HEK293 (cell line): ENCODE data around the gene SRRM1.

Experiments used
- CTCF ChIA-PET: fragments of 350-600 bp; formaldehyde crosslinking; extraction: SDS; loops from one replicate; lab custom pipeline; 2021; ENCODE audit warnings: antibody characterized with exemption; lab: Yijun Ruan, JAX
- POLR2A ChIA-PET: fragments of 300-600 bp; formaldehyde crosslinking; extraction: SDS; loops from one replicate; lab custom pipeline; 2020; ENCODE audit warnings: antibody characterized with exemption, inconsistent platforms; lab: Yijun Ruan, JAX
- H3K27ac ChIP-seq: fragments of 200-500 bp; sonication (Bioruptor generic); 2 replicates; pipeline ENCODE4 v1.5.1; 2014; ENCODE audit warnings: low read depth, low read length, control low read depth, inconsistent platforms; ENCODE audit errors: extremely low read depth
- H3K36me3 ChIP-seq, 2 experiments: fragments of 200-500 bp in 1 of 2; sonication (Bioruptor generic) in 1 of 2; 1 replicate in 1 of 2; 2 replicates in 1 of 2; pipeline ENCODE4 v1.5.1; 2014 to 2017; ENCODE audit warnings: inconsistent platforms in 2 of 2, low read length in 2 of 2; ENCODE audit not compliant: control insufficient read depth in 2 of 2, insufficient read depth in 1 of 2
- H3K4me1 ChIP-seq: fragments of 200-500 bp; sonication (Bioruptor generic); 2 replicates; pipeline ENCODE4 v1.5.1; 2014; ENCODE audit warnings: mild to moderate bottlenecking, low read length, inconsistent platforms; ENCODE audit not compliant: control insufficient read depth, insufficient read depth
- H3K4me3 ChIP-seq: 2 replicates; pipeline ENCODE4 v1.5.1; 2011; ENCODE audit warnings: low read depth, mild to moderate bottlenecking, control low read depth, low read length, moderate library complexity
- H3K9me3 ChIP-seq: fragments of 200-500 bp; sonication (Bioruptor generic); 2 replicates; pipeline ENCODE4 v1.5.1; 2014; ENCODE audit warnings: low read depth, low read length, inconsistent platforms; ENCODE audit not compliant: control insufficient read depth, insufficient read depth
- ATF2 ChIP-seq: fragments of 450-650 bp; formaldehyde crosslinking; IDR thresholded peaks from 2 replicates; pipeline ENCODE4 v1.5.1; 2016; ENCODE audit warnings: missing biosample characterization, missing genetic modification characterization, low read depth
- ELK4 ChIP-seq: IDR thresholded peaks from 2 replicates; pipeline ENCODE4 v1.6.1; 2011; ENCODE audit warnings: mild to moderate bottlenecking, low read depth, low read length, borderline replicate concordance
- HIC1 ChIP-seq: fragments of 450-650 bp; formaldehyde crosslinking; IDR thresholded peaks from 2 replicates; pipeline ENCODE4 v1.5.1; 2016; ENCODE audit warnings: missing biosample characterization, missing genetic modification characterization
- IKZF3 ChIP-seq: fragments of 450-650 bp; IDR thresholded peaks from 2 replicates; pipeline ENCODE4 v1.5.0; 2018; ENCODE audit warnings: missing biosample characterization, mild to moderate bottlenecking, missing genetic modification characterization, moderate library complexity
- MZF1 ChIP-seq: fragments of 450-650 bp; formaldehyde crosslinking; IDR thresholded peaks from 2 replicates; pipeline ENCODE4 v1.5.1; 2017; ENCODE audit warnings: missing biosample characterization, missing genetic modification characterization, borderline replicate concordance
- PRDM6 ChIP-seq: fragments of 450-650 bp; formaldehyde crosslinking; IDR thresholded peaks from 2 replicates; pipeline ENCODE4 v1.5.1; 2017; ENCODE audit warnings: missing biosample characterization, missing genetic modification characterization
- SP2 ChIP-seq: fragments of 450-650 bp; formaldehyde crosslinking; IDR thresholded peaks from 2 replicates; pipeline ENCODE4 v1.5.1; 2016; ENCODE audit warnings: missing biosample characterization, missing genetic modification characterization
- ZBTB6 ChIP-seq: fragments of 450-650 bp; formaldehyde crosslinking; IDR thresholded peaks from 2 replicates; pipeline ENCODE4 v1.5.1; 2017; ENCODE audit warnings: missing biosample characterization, missing genetic modification characterization
- ZNF10 ChIP-seq: fragments of 450-650 bp; formaldehyde crosslinking; IDR thresholded peaks from 2 replicates; pipeline ENCODE4 v1.5.1; 2017; ENCODE audit warnings: missing biosample characterization, missing genetic modification characterization
- ZNF112 ChIP-seq: fragments of 450-650 bp; formaldehyde crosslinking; IDR thresholded peaks from 2 replicates; pipeline ENCODE4 v1.5.0; 2017; ENCODE audit warnings: missing biosample characterization, missing genetic modification characterization
- ZNF121 ChIP-seq: fragments of 450-650 bp; formaldehyde crosslinking; IDR thresholded peaks from 2 replicates; pipeline ENCODE4 v1.5.1; 2016; ENCODE audit warnings: missing biosample characterization, missing genetic modification characterization
- ZNF132 ChIP-seq: fragments of 450-650 bp; formaldehyde crosslinking; IDR thresholded peaks from 2 replicates; pipeline ENCODE4 v1.5.1; 2017; ENCODE audit warnings: missing biosample characterization, missing genetic modification characterization, borderline replicate concordance
- ZNF157 ChIP-seq: fragments of 450-650 bp; formaldehyde crosslinking; IDR thresholded peaks from 2 replicates; pipeline ENCODE4 v1.5.1; 2016; ENCODE audit warnings: missing biosample characterization, missing genetic modification characterization
- ZNF174 ChIP-seq: fragments of 450-650 bp; formaldehyde crosslinking; IDR thresholded peaks from 2 replicates; pipeline ENCODE4 v1.5.0; 2017; ENCODE audit warnings: missing biosample characterization, mild to moderate bottlenecking, missing genetic modification characterization
- ZNF19 ChIP-seq: fragments of 450-650 bp; formaldehyde crosslinking; IDR thresholded peaks from 2 replicates; pipeline ENCODE4; 2016; ENCODE audit warnings: missing biosample characterization, missing genetic modification characterization, low read depth
- ZNF2 ChIP-seq: fragments of 450-650 bp; formaldehyde crosslinking; IDR thresholded peaks from 2 replicates; pipeline ENCODE4 v1.5.1; 2016; ENCODE audit warnings: missing biosample characterization, missing genetic modification characterization
- ZNF266 ChIP-seq: fragments of 450-650 bp; formaldehyde crosslinking; IDR thresholded peaks from 2 replicates; pipeline ENCODE4 v1.5.1; 2016; ENCODE audit warnings: missing biosample characterization, missing genetic modification characterization, low read depth
- ZNF274 ChIP-seq, 2 experiments: fragments of 200-500 bp in 1 of 2; fragments of 450-650 bp in 1 of 2; sonication (Bioruptor generic) in 1 of 2; formaldehyde crosslinking in 1 of 2; IDR thresholded peaks; 2 replicates each; pipeline versions ENCODE4 v1.5.1 to v1.6.1; 2014 to 2016; ENCODE audit warnings: borderline replicate concordance in 1 of 2, inconsistent platforms in 1 of 2, low read length in 1 of 2, missing biosample characterization in 1 of 2, missing genetic modification characterization in 1 of 2
- ZNF354C ChIP-seq: fragments of 450-650 bp; formaldehyde crosslinking; IDR thresholded peaks from 2 replicates; pipeline ENCODE4 v1.5.1; 2016; ENCODE audit warnings: missing biosample characterization, missing genetic modification characterization, low read depth, borderline replicate concordance
- ZNF514 ChIP-seq: fragments of 450-650 bp; formaldehyde crosslinking; IDR thresholded peaks from 2 replicates; pipeline ENCODE4 v1.5.1; 2016; ENCODE audit warnings: missing biosample characterization, missing genetic modification characterization
- ZNF580 ChIP-seq: fragments of 450-650 bp; formaldehyde crosslinking; IDR thresholded peaks from 2 replicates; pipeline ENCODE4 v1.5.1; 2016; ENCODE audit warnings: missing biosample characterization, missing genetic modification characterization
- ZNF768 ChIP-seq: fragments of 450-650 bp; formaldehyde crosslinking; IDR thresholded peaks from 2 replicates; pipeline ENCODE4 v1.5.1; 2018; ENCODE audit warnings: missing biosample characterization, mild to moderate bottlenecking, missing genetic modification characterization
- ZSCAN30 ChIP-seq: fragments of 450-650 bp; IDR thresholded peaks from 2 replicates; pipeline ENCODE4 v1.5.1; 2018; ENCODE audit warnings: missing biosample characterization, mild to moderate bottlenecking, missing genetic modification characterization, moderate library complexity

SRRM1 gene

GRCh38 chr1:24659993-24660665 is 17.0 kb downstream of the SRRM1 start (continued):
- TF ChIP-seq ZNF580 (tag by site-specific recombination) (no peak), ZNF2 (tag by site-specific recombination) (no peak), ZNF19 (tag by site-specific recombination) (no peak), ZNF157 (tag by site-specific recombination) (no peak)

- ChIA-PET CTCF (interaction anchor here (1.2 to 1.8 kb wide), 5 partner anchors 24 to 172 kb away, joined by 3 to 5 read pairs (median 4); no protein-coding TSS in a partner anchor), POLR2A (interaction anchor here (0.6 kb wide), 1 partner anchor 17 kb away, joined by 3 read pairs; no protein-coding TSS in a partner anchor)
- H3K4me1 ChIP-seq, result no peaks in the 10 kb centered on the region
- H3K9me3 ChIP-seq, result no peaks in the 10 kb centered on the region
- TF ChIP-seq ELK4 (no peak), ZNF132 (no peak), ZNF274 (IDR thresholded peaks at IDR 0.05; ENCODE audit: low read length) (no peak), ZNF274 (tag by site-specific recombination; IDR thresholded peaks at IDR 0.05; ENCODE audit: borderline replicate concordance) (no peak), ZNF174 (tag by site-specific recombination) (no peak), ZNF121 (tag by site-specific recombination) (no peak), ZNF580 (tag by site-specific recombination) (no peak), ZNF514 (no peak), ZNF112 (no peak), ZNF266 (tag by site-specific recombination) (no peak)
- no peak overlapping the region for H3K27ac ChIP-seq
- peaks cover 81 to 98% of the 10 kb centered on the region in 2 experiments for H3K36me3 ChIP-seq
- no peak overlapping the region for H3K4me3 ChIP-seq
Observed at GRCh38 chr1:24664507-24665033, 21.5 kb downstream of the SRRM1 start.

- POLR2A ChIA-PET, result no interaction called here
- Histone ChIP-seq H3K4me3 (no peak overlapping the region), H3K9me3 (no peaks in the 10 kb centered on the region), H3K4me1 (no peaks in the 10 kb centered on the region), H3K36me3 (peaks cover 87 to 98% of the 10 kb centered on the region in 2 experiments), H3K27ac (no peak overlapping the region)
- CTCF ChIA-PET, result interaction anchor here (1.1 kb wide), 1 partner anchor 169 kb away, joined by 3 read pairs; no protein-coding TSS in a partner anchor
- TF ChIP-seq ZNF768 (tag by site-specific recombination) (no peak), PRDM6 (tag by site-specific recombination) (no peak), ATF2 (tag by site-specific recombination) (no peak), ZNF354C (tag by site-specific recombination) (no peak), MZF1 (tag by site-specific recombination) (no peak), SP2 (tag by site-specific recombination) (no peak), ZNF10 (no peak), ZBTB6 (no peak), ZSCAN30 (no peak), HIC1 (tag by site-specific recombination) (no peak), IKZF3 (tag by site-specific recombination) (no peak)
Observed at GRCh38 chr1:24666794-24667193, 23.7 kb downstream of the SRRM1 start.
